ENCODE measurements around the gene ZNF436. TPM values are rescaled to one million over a fixed set of nuclear protein-coding genes. Genes with fewer than 3 reads are reported as not detected.

ZNF436 gene
- total and polyA plus RNA-seq, 2 of the 8 experiments (the other 6 are each of a cell fraction or from before 2014, with no cell fraction given): 0.65 to 1.8 TPM

DNA sequence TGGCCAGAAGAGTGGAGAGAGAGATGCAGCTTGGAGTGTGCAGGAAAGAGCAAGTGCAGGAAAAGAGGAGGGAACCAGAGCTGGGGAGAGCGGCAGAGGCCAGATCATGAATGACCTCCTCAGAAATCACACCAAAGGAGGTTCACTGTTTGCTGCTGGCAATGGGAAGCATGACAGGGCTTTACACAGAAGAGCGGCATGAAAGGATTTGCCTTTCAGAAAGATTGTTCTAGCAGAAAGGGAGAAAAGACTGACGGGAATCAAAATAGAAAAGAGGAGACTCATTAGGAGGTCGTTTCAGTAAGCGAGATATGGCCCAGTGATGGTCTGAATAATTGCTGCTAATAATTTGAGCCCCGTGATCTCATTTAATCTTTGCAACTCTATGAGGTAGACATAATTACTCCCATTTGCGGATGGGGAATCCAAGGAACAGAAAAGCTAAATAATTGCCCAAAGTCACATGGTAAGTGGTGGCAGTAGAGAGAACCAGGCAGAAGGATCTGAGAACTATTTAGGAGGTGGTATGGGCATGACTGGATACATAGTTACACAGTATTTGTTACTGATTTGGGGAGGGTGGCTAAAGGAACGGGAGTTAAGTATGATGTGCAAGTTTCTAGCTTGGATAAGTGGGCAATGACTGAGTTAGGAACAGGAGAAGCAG is 13.0 kb downstream of the ZNF436 start:
- Histone ChIP-seq H2BK120ac (replicated peaks; ENCODE audit: low read depth, low read length) (no peak overlapping the region), H3K56ac (replicated peaks; ENCODE audit: insufficient read length, low read depth, low read length) (no peak overlapping the region), H3K23me2 (ENCODE audit: low read depth, low read length) (no peaks in the 10 kb centered on the region; the same call in 1 of the 2 replicates), H2BK20ac (ENCODE audit: low read length) (no peak overlapping the region), H3K79me1 (ENCODE audit: low read depth, low read length) (no peaks in the 10 kb centered on the region), H2BK12ac (ENCODE audit: low read depth, low read length) (no peak overlapping the region), H3K36me3 (ENCODE audit: control insufficient read depth in 2 of 4, insufficient read depth in 4 of 4, low read length in 3 of 4) (peaks cover 0 to 27% (median 1%) of the 10 kb centered on the region in 4 experiments; a peak in 3 of 8 replicates), H4K91ac (replicated peaks; ENCODE audit: insufficient read length, low read length) (no peak overlapping the region), H3K4ac (replicated peaks; ENCODE audit: insufficient read length, low read depth, low read length) (no peak overlapping the region), H3K9me3 (ENCODE audit: insufficient read depth in 2 of 2, low read depth in 1 of 2, low read length in 1 of 2) (peaks cover 26 to 29% of the 10 kb centered on the region in 2 experiments), H3K4me2 (ENCODE audit: insufficient read depth in 1 of 2, low read depth in 2 of 2, low read length in 2 of 2) (no peak overlapping the region), H2BK15ac (ENCODE audit: low read length) (no peak overlapping the region), H2AK5ac (ENCODE audit: low read depth, low read length) (no peak overlapping the region), H3K4me3 (ENCODE audit: extremely low read depth in 1 of 4, insufficient read depth in 2 of 4, low read depth in 3 of 4, low read length in 4 of 4) (no peak overlapping the region), H4K8ac (ENCODE audit: extremely low read depth, insufficient read depth, low read length) (no peak overlapping the region), H3K79me2 (ENCODE audit: control insufficient read depth in 1 of 2, insufficient read depth in 2 of 2, low read length in 2 of 2) (no peaks in the 10 kb centered on the region), H3K27me3 (replicated peaks in 1 of 4; ENCODE audit: control insufficient read depth in 3 of 4, extremely low read depth in 1 of 4, insufficient read depth in 3 of 4, low read length in 3 of 4) (peaks cover 78 to 99% (median 94%) of the 10 kb centered on the region in 4 experiments), H3K18ac (ENCODE audit: extremely low read depth, low read length) (no peak overlapping the region), H3K9ac (replicated peaks in 1 of 4; ENCODE audit: extremely low read depth in 1 of 4, low read depth in 3 of 4, low read length in 3 of 4) (no peak overlapping the region), H4K5ac (ENCODE audit: insufficient read length, low read depth, low read length) (no peak overlapping the region), H3K14ac (ENCODE audit: insufficient read length) (no peak overlapping the region), H2BK5ac (ENCODE audit: low read depth, low read length) (no peak overlapping the region), H3K23ac (ENCODE audit: insufficient read length) (no peak overlapping the region), H3K27ac (ENCODE audit: low read depth, low read length) (no peak overlapping the region), H3K4me1 (replicated peaks in 1 of 4; ENCODE audit: control insufficient read depth in 3 of 4, insufficient read depth in 4 of 4, low read length in 3 of 4) (no peaks in the 10 kb centered on the region), H2AFZ (ENCODE audit: low read length) (no peak overlapping the region), H4K20me1 (replicated peaks in 1 of 2; ENCODE audit: control insufficient read depth in 1 of 2, insufficient read depth in 2 of 2, low read length in 2 of 2) (peaks cover 3 to 5% of the 10 kb centered on the region in 2 experiments)
- CTCF ChIA-PET (ENCODE audit: partially characterized antibody): interaction anchor here (3.3 kb wide), 1 partner anchor 47 kb away, joined by 12 read pairs; no protein-coding TSS in a partner anchor
- no peak for FAIRE-seq
- TF ChIP-seq, protein P1, sequence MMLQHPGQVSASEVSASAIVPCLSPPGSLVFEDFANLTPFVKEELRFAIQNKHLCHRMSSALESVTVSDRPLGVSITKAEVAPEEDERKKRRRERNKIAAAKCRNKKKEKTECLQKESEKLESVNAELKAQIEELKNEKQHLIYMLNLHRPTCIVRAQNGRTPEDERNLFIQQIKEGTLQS (IDR thresholded peaks at IDR 0.05; ENCODE audit: insufficient read depth, low read depth, low read length): no peak
- TF ChIP-seq MAFK (IDR thresholded peaks at IDR 0.05; ENCODE audit: low read depth, low read length) (no peak), SUZ12 (IDR thresholded peaks at IDR 0.05; ENCODE audit: low read length) (no peak; the same call in 1 of the 2 replicates), KDM1A (IDR thresholded peaks at IDR 0.05; ENCODE audit: borderline replicate concordance, low read length) (no peak)
- TF ChIP-seq, protein P2, sequence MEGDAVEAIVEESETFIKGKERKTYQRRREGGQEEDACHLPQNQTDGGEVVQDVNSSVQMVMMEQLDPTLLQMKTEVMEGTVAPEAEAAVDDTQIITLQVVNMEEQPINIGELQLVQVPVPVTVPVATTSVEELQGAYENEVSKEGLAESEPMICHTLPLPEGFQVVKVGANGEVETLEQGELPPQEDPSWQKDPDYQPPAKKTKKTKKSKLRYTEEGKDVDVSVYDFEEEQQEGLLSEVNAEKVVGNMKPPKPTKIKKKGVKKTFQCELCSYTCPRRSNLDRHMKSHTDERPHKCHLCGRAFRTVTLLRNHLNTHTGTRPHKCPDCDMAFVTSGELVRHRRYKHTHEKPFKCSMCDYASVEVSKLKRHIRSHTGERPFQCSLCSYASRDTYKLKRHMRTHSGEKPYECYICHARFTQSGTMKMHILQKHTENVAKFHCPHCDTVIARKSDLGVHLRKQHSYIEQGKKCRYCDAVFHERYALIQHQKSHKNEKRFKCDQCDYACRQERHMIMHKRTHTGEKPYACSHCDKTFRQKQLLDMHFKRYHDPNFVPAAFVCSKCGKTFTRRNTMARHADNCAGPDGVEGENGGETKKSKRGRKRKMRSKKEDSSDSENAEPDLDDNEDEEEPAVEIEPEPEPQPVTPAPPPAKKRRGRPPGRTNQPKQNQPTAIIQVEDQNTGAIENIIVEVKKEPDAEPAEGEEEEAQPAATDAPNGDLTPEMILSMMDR (IDR thresholded peaks at IDR 0.05; ENCODE audit: control extremely low read depth in 1 of 3, insufficient read depth in 1 of 3, low read depth in 1 of 3, low read length in 3 of 3): no peak
- no peak for DNase-seq (ENCODE audit: low read depth in 1 of 2, low spot score in 2 of 2)
- POLR2A ChIA-PET (ENCODE audit: partially characterized antibody): interaction anchor here (0.6 to 2.7 kb wide), 4 partner anchors 11 to 15 kb away, joined by 3 to 17 read pairs (median 8); partner anchors contain the start of gene HNRNPR
- 85% methylated on average over 8 of the region's 8 CpGs; no CpG with 5 or more reads in 1 of the 2 experiments for WGBS, 2 experiments (ENCODE audit: extremely low coverage in 1 of 2, insufficient coverage in 1 of 2, insufficient read length in 1 of 2, insufficient replicate concordance in 2 of 2, low coverage in 1 of 2, low lambda C conversion rate in 2 of 2, missing lambda C conversion rate in 1 of 2)
